T-helper 9 cell (primary cell): ENCODE measurements around the gene ABAT.
"Not testable (repeated sequence)": the region's sequence is repeated elsewhere in the genome, so short reads cannot be mapped to it uniquely, and the experiment has no call there.

Source experiments
- DNase-seq: peaks from one replicate; pipeline ENCODE4 v3.0.0-alpha.2; 2020

The ABAT gene

DNA sequence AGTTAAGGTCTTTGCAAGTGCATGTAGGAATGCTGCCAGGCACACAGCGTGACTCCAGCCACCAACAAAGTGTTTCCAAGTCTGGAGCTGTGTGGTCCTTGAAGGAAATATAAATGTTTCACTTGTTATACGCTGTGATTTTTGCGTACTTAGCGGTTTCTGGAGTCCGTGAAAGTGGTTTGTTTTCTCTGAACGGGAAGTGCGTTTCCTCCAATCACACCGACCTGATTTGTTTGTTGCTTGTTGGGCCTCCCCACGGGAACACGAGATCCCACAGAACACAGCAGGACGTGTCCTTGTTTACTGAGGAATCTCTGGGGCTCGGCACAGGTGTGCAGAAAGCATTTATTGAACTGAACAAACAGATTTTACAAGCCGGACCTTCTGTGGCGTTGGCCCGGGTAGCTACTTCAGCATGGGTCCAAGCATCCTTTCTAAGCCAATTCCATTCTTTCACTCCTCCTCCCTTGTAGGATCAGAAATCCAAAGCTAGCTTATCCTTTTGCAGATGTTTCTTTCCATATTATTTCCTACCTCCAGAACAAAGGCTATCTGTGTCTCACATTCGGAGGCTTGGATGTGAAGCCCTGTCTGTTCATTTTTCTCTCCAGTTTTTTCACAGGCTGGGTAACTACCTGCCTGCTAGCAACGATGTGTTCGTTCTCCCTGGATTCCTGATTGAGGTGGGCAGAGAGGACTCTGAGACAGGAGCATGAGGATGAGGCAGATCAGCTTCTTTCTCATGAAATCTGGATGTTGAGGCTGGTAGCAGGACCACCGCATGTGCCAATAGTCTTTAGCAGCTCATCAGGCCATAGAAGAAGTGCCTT lies 44.6 kb downstream of the ABAT start:
- DNase-seq: no peak

- no peak for DNase-seq
These were observed 45.9 kb downstream of the ABAT start for GRCh38 chr16:8720080-8720966.

GRCh38 chr16:8720967-8721308 lies 46.5 kb downstream of the ABAT start:
- no peak for DNase-seq

DNA sequence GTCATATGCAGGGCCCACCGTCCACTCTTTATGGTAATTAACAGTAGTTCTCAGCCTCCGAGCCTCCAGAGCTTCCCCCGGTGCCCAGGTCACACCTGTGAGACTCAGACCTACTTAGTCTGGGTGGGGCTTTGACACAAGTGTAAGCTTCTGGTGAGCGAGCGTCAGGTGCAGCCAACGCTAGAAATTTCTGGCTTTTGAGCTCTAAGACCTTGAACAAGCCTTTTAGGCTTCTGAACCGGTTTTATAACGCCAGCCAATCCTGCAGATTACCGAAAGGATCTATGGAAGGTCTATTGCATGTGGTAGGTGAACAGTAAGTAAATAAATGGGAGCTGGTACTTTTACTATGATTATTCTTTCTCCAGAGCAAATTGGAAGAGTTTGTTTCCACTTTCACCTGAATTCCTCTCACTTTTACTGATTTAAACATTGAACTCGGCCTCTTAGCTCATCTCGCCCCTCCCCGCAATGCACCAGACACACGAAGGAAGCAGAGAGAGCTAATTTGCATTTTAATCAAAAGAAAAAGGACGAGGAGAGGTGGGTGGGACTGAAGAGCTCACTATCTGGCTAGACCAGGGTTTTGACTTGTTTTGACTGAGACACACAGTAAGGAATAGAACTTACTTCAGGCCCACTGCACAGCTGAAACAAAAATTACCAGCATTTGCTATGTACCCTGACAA lies 47.1 kb downstream of the ABAT start:
- no peak for DNase-seq

DNA sequence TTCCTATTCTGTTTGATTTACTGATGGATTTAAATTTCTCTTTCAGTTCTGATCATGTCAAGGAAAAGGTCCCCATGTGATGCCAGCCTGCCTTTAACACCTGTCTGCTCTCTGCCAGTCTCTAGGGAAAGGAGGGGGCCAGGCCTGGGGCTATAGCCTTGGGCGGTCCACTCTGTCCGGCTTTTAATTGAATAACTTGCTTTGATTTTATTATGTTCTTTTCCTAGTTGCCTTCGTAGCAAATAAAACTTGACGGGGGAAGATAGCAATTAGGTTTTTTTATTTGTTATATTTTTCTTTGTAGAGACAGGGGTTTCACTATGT lies 47.6 kb downstream of the ABAT start:
- DNase-seq: no peak

GRCh38 chr16:8725513-8726178 lies 51.2 kb downstream of the ABAT start:
- no peak for DNase-seq

DNA sequence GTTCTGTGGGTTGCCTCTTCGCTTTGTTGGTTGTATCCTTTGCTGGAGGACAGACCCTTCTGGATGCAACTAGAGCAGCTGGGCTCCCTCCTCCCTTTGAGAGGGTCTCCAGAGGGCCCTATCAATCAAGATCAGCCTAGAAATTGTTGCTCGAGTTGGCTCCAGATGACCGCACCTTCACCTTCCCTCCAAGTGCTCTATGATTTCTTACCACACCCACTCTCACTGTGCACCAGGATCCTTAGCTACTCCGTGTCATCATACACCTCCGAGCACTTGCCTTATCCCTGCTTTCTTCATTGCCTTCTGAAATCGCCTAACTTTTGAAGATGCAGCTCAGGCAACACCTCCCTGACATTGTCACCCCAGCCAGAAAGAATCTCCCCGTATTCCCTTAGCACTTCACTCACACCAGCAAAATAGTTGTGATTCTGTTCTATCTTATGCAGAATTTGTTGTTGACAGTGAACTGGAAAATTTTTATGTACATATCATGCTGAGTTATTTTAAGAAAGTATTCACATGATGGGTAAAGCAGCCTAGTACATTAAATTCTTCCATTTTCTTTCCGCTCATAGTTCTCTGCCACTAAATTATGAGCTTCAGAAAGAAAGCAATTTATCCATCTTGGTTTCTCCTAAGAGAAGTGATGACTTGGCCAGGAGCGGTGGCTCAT lies 52.9 kb downstream of the ABAT start:
- no peak for DNase-seq

GRCh38 chr16:8727857-8728618 lies 53.6 kb downstream of the ABAT start:
- DNase-seq: no peak

- no peak for DNase-seq
These were observed 55.4 kb downstream of the ABAT start for GRCh38 chr16:8729779-8730334.

DNA sequence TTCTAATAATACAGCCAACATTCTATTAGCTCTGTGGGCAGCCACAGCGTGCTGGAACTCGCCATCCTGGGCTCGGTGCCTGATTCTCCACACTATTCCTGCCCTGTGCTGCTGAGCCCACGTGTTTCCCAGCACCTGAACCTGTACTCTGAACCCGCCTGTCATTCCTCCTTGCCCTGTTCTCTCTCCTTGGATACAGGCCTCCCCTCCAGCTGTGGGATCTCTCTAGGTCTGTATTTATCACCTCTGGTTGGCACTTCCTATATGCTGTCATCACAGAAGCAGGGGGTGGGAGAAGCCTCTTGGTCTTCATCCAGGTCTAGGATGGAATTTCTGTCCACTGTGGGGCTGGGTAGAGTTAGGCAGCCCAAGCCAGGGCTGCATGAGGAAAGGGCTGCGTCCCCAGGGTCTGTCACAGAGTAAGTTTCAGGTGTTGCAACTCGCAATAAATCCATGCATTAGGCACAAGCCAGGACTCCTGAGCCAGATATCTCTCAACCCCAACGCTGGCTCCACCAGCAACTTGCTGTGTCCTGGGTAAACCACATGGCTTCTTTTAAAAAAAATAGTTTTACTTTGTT lies 56.0 kb downstream of the ABAT start:
- DNase-seq: no peak

DNA sequence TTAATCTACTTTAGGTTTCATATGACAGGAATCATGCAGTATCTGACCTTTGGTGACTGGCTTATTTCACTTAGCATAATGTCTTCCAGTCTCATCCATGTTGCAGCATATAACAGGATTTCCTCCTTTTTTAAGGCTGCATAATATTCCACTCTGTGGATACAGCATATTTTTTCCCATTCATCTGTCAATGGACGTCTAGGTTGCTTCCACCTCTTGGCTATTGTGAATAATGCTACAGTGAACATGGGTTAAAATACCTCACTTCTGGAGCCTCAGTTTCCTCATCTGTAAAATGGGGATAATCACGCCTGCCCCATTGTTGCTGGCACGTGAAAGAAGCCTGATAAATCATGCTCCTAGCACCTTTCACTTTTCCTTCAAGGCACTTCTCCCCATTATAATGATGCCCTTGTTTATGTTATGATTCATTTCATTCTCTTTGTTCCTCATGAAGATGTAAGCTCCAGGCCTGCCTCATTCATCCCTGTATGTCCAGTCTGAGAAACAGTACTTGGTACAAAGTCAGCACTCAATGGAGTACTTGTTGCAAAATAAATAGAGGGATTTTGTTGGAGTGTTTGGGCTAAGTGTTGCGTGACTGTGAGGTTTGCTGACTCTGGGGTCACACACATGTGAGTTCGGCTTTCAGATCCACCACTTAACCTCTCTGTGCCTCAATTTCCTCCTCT lies 59.6 kb downstream of the ABAT start:
- no peak for DNase-seq

- DNase-seq: no peak
These were observed 61.2 kb downstream of the ABAT start for GRCh38 chr16:8735574-8735973.

GRCh38 chr16:8736123-8736668 lies 61.8 kb downstream of the ABAT start:
- DNase-seq: no peak

DNA sequence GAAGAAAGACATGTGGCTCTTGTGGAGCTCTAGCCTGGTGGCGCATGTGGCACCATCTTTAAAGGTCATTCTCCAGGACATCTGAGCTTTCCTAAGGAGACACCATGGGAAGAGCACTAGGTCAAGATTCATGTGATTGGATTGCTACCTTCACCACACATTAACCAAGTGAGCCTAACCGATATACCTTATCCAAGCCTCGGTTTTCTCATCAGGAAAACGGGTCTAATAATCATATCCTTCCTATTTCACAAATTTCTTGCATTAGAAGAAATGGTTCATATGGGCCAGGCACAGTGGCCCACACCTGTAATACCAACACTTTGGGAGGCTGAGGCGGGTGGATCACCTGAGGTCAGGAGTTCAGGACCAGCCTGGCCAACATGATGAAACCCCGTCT lies 64.7 kb downstream of the ABAT start:
- DNase-seq: no peak

- DNase-seq: no peak
These were observed 65.7 kb downstream of the ABAT start for GRCh38 chr16:8739989-8740704.

- DNase-seq: no peak
These were observed 66.4 kb downstream of the ABAT start for GRCh38 chr16:8740775-8741355.

DNA sequence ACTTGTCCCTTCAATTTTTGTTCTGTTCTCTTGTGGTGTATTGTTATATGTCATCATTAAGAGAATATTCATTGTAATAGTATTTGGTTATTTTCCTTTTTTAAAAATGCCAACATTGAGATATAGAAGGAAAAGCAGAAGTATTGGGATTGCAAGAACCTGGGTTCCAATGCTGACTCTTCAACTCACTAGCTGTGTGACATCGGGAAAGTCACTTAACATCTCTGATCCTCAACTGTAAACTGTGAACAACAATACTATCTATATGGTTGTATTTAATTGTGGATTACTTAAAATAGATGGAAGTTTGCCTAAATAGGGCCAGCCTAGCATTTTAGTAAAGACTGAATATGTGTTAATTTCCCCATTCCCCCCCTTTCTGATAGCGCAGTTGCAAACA lies 67.2 kb downstream of the ABAT start:
- no peak for DNase-seq

- no peak for DNase-seq
These were observed 67.7 kb downstream of the ABAT start for GRCh38 chr16:8742068-8742467.

- DNase-seq: not testable (repeated sequence)
These were observed 74.5 kb downstream of the ABAT start for GRCh38 chr16:8748944-8749343.
